GM10266 (cell line): ENCODE data around the gene CELA1.

Experiments
- DNase-seq: peaks from one replicate; pipeline ENCODE4 v3.0.0; 2012; ENCODE audit errors: extremely low spot score
- CTCF ChIP-seq: IDR thresholded peaks from 2 replicates; pipeline ENCODE4 v1.5.1; 2012; ENCODE audit warnings: mild to moderate bottlenecking, low read depth; ENCODE audit not compliant: control insufficient read depth, insufficient read depth; ENCODE audit errors: missing control alignments

The CELA1 gene

GRCh38 chr12:51329742-51330141 is 16.7 kb downstream of the CELA1 start:
- no peak for DNase-seq
- TF ChIP-seq CTCF, result no peak

- TF ChIP-seq CTCF, result no peak
- DNase-seq, result no peak
Observed at GRCh38 chr12:51328587-51328986, 17.9 kb downstream of the CELA1 start.

GRCh38 chr12:51326698-51327439 is 19.6 kb downstream of the CELA1 start:
- DNase-seq, result peak; percentile 70
- no peak for TF ChIP-seq CTCF

GRCh38 chr12:51324953-51325352 is 21.5 kb downstream of the CELA1 start:
- no peak for DNase-seq
- no peak for TF ChIP-seq CTCF

- peak; percentile 78 for DNase-seq
- TF ChIP-seq CTCF, result no peak
Observed at GRCh38 chr12:51323966-51324895, 22.2 kb downstream of the CELA1 start, which contains the start of gene BIN2. BIN2 (minus strand) TSS chr12:51324174; CDS start chr12:51324102, 72 bp downstream.

GRCh38 chr12:51323317-51323960 is 23.0 kb downstream of the CELA1 start:
- DNase-seq, result peak; percentile 59
- no peak for TF ChIP-seq CTCF
